Nucleus accumbens (tissue), 56 donors: ENCODE measurements around the gene RBFOX1.

Source experiments
- DNase-seq, 56 donors: peaks; one replicate each; lab custom pipeline; 2025; lab: John Stamatoyannopoulos, UW

Gene RBFOX1

GRCh38 chr16:7332611-7333010 lies at the start of gene RBFOX1:
Gene RBFOX1 (plus strand): TSS chr16:7332845.
- DNase-seq: peak in 4 of 56 donors; percentile 3 to 15 (median 8)

GRCh38 chr16:7284780-7285179 lies 47.9 kb upstream of the RBFOX1 start:
- no peak for DNase-seq

DNA sequence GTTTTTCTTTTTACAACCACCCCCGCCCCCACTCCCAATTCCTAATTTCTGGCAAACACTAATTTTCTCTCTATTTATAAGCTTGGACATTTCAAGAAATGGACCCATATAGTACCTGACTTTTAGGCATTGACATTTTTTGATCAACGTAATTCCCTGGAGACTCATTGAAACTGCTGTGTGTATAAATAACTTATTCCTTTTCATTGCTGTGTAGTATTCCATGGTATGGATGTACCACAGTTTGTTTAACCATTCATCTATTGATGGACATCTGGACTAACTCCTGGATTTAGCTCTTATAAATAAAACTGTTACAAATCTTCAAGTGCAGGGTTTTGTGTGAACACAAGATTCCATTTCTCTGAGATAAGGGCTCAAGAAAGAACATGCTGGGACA lies 47.1 kb upstream of the RBFOX1 start:
- no peak for DNase-seq

DNA sequence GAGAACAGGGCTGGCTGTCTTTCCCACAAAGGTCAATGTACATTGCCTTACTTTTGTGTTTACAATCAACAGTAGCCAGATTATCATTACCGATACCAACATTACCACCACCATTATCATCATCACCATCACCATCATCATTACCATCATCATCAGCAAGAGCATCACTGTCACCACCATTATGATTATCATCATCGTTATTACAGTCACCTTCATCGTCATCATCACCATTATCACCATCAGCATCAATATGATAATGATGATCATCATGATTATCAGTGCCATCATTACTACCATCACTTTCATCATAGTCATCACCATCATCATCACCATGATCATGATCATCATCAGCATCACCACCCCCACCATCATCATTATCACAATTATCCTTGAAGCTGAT lies 43.3 kb upstream of the RBFOX1 start:
- DNase-seq: no peak

DNA sequence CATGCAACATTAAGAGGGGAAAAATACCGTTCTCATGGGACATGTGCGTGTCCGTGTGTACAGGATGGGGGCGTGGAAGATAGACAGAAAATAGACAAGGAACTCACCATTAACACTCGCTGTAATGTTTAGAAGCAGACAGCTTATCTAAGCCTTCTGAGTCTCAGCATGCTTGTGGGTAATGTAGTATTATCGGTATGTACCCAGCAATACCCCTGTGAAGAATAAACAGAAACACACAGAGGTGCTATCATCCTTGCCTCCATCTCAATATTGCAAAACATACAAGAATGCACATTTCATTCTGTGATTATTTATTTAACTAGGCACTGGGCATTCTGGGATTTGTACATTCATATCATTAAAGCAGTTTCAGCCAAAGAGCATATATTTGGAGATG lies 42.0 kb upstream of the RBFOX1 start:
- no peak for DNase-seq

- DNase-seq: peak in 2 of 56 donors; percentile 4
These were observed 38.6 kb upstream of the RBFOX1 start for GRCh38 chr16:7294020-7294419.

- peak in 11 of 56 donors; percentile 5 to 59 (median 22) for DNase-seq
These were observed 29.5 kb upstream of the RBFOX1 start for GRCh38 chr16:7303052-7303610.

DNA sequence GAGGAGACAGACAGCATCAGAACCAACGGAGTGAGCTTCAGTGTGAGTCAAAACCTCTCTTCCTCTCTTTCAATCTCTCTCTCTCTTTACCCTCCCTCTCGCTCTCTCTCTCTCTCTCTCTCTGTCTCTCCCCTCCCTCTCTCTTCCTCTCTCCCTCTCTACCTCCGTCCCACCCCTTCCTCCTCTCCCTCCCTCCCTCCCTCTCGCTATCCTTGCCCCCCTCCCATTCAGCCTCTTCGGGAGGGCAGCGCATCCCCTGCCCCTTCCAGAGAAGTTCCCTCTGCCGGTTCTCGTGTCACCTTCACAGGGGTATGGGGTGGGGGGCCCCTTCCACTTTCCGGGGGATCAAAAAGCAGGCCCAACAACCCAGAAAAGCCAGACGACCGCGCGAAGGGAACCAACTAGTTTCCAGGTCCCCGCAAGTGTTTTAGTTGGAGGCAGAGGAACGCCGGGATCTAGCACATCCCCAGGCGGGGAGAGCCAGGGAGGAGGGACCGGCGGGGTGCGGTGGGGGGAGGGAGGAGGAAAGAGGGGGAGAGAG lies 28.9 kb upstream of the RBFOX1 start:
- peak in 2 of 56 donors; percentile 27 to 31 for DNase-seq

- DNase-seq: peak in 3 of 56 donors; percentile 3 to 22 (median 16)
These were observed 28.4 kb upstream of the RBFOX1 start for GRCh38 chr16:7304279-7304678.

DNA sequence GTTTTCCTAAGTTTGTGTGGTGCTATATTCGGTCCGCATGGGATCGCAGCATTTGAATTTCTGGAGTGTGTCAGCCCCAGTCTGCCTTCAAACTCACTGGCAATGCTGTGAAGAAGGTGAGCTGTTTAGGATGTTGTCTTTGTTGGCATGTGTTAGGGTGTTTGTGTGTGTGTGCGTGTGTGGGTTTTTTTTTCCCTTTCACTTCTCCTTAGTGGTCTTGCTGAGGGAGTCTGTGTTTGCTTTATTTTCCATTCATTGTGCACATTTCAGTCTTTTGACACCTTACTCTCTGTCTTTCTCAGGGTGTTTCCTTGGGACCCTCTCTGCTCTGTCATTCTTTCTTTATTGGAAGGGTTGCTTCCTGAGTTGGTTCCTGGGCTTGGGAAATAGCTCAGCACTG lies 27.7 kb upstream of the RBFOX1 start:
- DNase-seq: no peak

GRCh38 chr16:7313170-7313569 lies 19.5 kb upstream of the RBFOX1 start:
- DNase-seq: no peak

- no peak for DNase-seq
These were observed 18.5 kb upstream of the RBFOX1 start for GRCh38 chr16:7314163-7314562.

GRCh38 chr16:7315813-7316212 lies 16.8 kb upstream of the RBFOX1 start:
- DNase-seq: no peak

GRCh38 chr16:7316281-7316888 lies 16.3 kb upstream of the RBFOX1 start:
- peak in 3 of 56 donors; percentile 5 to 29 (median 5) for DNase-seq

DNA sequence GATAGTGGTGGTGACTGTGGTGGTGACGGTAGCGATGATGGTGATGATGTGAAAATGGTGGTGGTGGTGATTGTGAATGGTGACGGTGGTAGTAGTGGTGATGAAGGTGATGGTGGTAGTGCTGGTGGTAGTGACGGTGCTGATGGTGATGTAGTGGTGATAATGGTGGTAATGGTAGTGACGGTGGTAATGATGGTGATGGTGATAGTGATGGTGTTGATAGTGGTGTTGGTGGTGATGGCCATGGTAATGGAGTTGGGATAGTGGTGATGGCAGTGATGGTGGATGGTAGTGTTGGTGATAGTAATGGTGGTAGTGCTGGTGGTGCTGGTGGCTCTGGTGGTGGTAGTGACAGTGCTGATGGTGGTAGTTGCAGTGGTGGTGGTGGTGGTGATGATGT lies 14.7 kb upstream of the RBFOX1 start:
- no peak for DNase-seq

DNA sequence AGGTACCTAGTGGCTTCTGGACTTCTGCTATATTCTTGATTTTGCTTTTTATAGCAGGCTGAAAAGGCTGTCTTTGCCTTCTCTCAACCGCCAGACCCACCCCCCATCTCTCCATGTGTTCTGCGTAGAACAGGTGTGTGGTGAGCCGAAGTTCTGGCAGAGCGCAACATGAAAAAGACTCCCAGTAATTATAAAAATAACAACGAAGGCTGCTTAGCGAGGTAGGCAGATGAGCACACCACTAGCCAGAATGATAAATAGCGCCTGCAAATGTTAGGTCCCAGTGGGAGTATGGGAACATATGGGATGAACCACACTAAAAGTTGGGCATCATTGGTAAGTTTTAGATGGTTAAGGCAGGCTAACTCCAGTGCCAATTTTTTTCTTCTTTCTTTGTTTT lies 14.0 kb upstream of the RBFOX1 start:
- DNase-seq: no peak

DNA sequence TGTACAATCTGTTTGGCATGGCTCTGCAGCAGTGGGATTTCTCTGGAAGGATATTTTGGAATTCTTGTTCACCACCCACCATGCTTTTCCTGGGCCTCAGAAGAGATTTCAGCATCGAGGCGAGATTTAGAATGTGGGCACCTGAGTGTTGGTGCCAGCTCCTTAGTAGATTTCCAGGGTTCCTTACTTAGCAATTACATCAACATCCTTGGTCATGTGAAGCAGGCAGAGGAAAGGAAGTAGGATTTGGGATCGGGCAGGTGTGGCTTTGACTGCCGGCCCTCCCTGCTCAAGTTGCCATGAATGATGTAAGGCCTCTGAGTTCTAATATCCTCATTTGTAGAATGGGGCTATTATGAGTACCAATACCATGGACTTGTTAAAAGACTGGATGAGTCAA lies 13.1 kb upstream of the RBFOX1 start:
- no peak for DNase-seq

GRCh38 chr16:7321661-7322060 lies 11.0 kb upstream of the RBFOX1 start:
- no peak for DNase-seq

- no peak for DNase-seq
These were observed 8.3 kb upstream of the RBFOX1 start for GRCh38 chr16:7324321-7324720.

GRCh38 chr16:7325834-7326233 lies 6.8 kb upstream of the RBFOX1 start:
- DNase-seq: no peak

- no peak for DNase-seq
These were observed 1.9 kb upstream of the RBFOX1 start for GRCh38 chr16:7330709-7331108.

- DNase-seq: no peak
These were observed 648 bp upstream of the RBFOX1 start for GRCh38 chr16:7331997-7332396.
